ENCODE data around the gene CNNM4. TPM values are rescaled to one million over a fixed set of nuclear protein-coding genes. Genes with fewer than 3 reads are reported as not detected.

The CNNM4 gene
- 10 to 100 TPM; 16.4 to 39.2 (median 29.7) TPM for polyA plus RNA-seq (ENCODE audit: insufficient read length in 10 of 10)
- long read RNA-seq, donor 1, partial matches to known transcripts: 0 of 2 reads
- long read RNA-seq, donor 1, other reads (novel, unspliced or antisense): 0 of 2 reads
- long read RNA-seq, donor 2, partial matches to known transcripts: 0 of 1 reads
- long read RNA-seq, donor 2, other reads (novel, unspliced or antisense): 0 of 1 reads
- long read RNA-seq, donor 3: 0 reads
- long read RNA-seq, donor 4, full-length matches to known transcripts: 2 of 19 reads
- long read RNA-seq, donor 4, partial matches to known transcripts: 11 of 19 reads
- long read RNA-seq, donor 4, other reads (novel, unspliced or antisense): 6 of 19 reads
- long read RNA-seq, donor 5, full-length matches to known transcripts: 2 of 2 reads
- long read RNA-seq, donor 5, partial matches to known transcripts: 0 of 2 reads
- long read RNA-seq, donor 5, other reads (novel, unspliced or antisense): 0 of 2 reads
- long read RNA-seq, donor 6, full-length matches to known transcripts: 1 of 1 reads
- long read RNA-seq, donor 6, partial matches to known transcripts: 0 of 1 reads
- long read RNA-seq, donor 6, other reads (novel, unspliced or antisense): 0 of 1 reads
- long read RNA-seq, donor 7, partial matches to known transcripts: 8 of 10 reads
- long read RNA-seq, donor 7, other reads (novel, unspliced or antisense): 0 of 10 reads
- long read RNA-seq, donor 8, partial matches to known transcripts: 0 of 1 reads
- long read RNA-seq, donor 8, other reads (novel, unspliced or antisense): 0 of 1 reads
- long read RNA-seq, donor 9, full-length matches to known transcripts: 1 of 1 reads
- long read RNA-seq, donor 9, partial matches to known transcripts: 0 of 1 reads
- long read RNA-seq, donor 9, other reads (novel, unspliced or antisense): 0 of 1 reads

GRCh38 chr2:96760036-96760985 is at the start of gene CNNM4:
Gene CNNM4 (plus strand): TSS chr2:96760902. CDS start chr2:96761000, 98 bp downstream.
- DNase-seq: peak; percentile 90 to 94 (median 93)

GRCh38 chr2:96710985-96711384 is 49.7 kb upstream of the CNNM4 start:
- no peak for DNase-seq

GRCh38 chr2:96715658-96716057 is 45.0 kb upstream of the CNNM4 start:
- DNase-seq: no peak

GRCh38 chr2:96716388-96716787 is 44.3 kb upstream of the CNNM4 start:
- DNase-seq: no peak

GRCh38 chr2:96726131-96726530 is 34.6 kb upstream of the CNNM4 start:
- no peak for DNase-seq

GRCh38 chr2:96727431-96727830 is 33.3 kb upstream of the CNNM4 start:
- DNase-seq: no peak

GRCh38 chr2:96729748-96730147 is 31.0 kb upstream of the CNNM4 start:
- DNase-seq: no peak

- DNase-seq: no peak
Observed at GRCh38 chr2:96730212-96730611, 30.5 kb upstream of the CNNM4 start.

GRCh38 chr2:96733931-96734330 is 26.8 kb upstream of the CNNM4 start:
- DNase-seq: no peak

- DNase-seq: peak in 2 of 3 donors; percentile 17 to 32
Observed at GRCh38 chr2:96734880-96735583, 25.7 kb upstream of the CNNM4 start.

GRCh38 chr2:96737251-96737650 is 23.5 kb upstream of the CNNM4 start:
- no peak for DNase-seq

GRCh38 chr2:96737831-96738230 is 22.9 kb upstream of the CNNM4 start:
- DNase-seq: no peak

- DNase-seq: no peak
Observed at GRCh38 chr2:96739076-96739632, 21.5 kb upstream of the CNNM4 start.

- DNase-seq: peak; percentile 97 to 99 (median 98)
Observed at GRCh38 chr2:96739633-96740428, 20.9 kb upstream of the CNNM4 start, which contains the start of gene LMAN2L. Gene LMAN2L (minus strand): TSS chr2:96740064. CDS start chr2:96740040, 24 bp downstream.

- peak in 2 of 3 donors; percentile 6 to 28 for DNase-seq
Observed at GRCh38 chr2:96747061-96747617, 13.6 kb upstream of the CNNM4 start.

- DNase-seq: no peak
Observed at GRCh38 chr2:96751800-96752199, 8.9 kb upstream of the CNNM4 start.

- no peak for DNase-seq
Observed at GRCh38 chr2:96753661-96754282, 6.9 kb upstream of the CNNM4 start.

- DNase-seq: no peak
Observed at GRCh38 chr2:96754317-96754716, 6.4 kb upstream of the CNNM4 start.
